ENCODE results near the gene G3BP1.
"Not testable (repeated sequence)": the region's sequence is repeated elsewhere in the genome, so short reads cannot be mapped to it uniquely, and the experiment has no call there.

G3BP1 gene

DNA sequence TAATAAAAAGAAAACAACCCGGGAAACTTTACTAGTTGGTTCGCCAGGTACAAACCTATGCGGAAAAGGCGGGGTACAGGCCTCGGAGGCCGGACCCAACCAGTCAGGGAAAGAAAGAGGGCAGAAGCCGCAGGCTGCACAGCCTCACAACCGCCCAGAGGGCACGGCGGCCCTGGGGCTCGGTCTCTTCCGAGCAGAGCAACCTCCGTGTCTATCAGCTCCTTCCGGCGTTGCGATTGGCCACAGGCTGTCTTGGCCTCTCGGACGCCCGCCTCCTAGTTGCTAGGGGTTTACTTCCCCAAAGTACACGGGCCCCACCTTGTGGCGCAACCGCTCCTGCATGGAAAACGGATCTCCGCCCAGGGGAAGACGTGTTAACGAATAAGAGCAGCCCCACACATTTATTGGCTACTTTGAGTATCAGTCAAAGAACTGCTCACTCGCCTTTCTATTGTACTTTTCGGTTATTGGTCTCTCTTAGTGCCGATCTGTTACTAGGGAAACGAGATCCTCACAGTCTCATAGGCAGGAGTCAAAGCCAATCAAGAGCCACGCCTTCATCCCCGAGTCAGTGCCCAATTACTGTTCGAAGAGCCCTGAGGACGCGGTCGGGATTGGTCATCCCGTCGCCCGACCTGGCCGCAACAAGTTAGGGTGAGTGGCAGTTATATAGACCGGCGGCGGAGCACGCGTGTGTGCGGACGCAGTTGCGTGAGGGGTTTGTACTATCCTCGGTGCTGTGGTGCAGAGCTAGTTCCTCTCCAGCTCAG, at the start of gene G3BP1:
Gene G3BP1 (plus strand): TSS at position 696 of the 770 bp plus-strand sequence. CDS start 14,667 bp downstream, outside the sequence.
- H3K27ac ChIP-seq: peak within 1 kb of the TSS; percentile 81 to 100 (median 98)
- H3K4me3 ChIP-seq: peak within 1 kb of the TSS; percentile 67 to 94 (median 82)

DNA sequence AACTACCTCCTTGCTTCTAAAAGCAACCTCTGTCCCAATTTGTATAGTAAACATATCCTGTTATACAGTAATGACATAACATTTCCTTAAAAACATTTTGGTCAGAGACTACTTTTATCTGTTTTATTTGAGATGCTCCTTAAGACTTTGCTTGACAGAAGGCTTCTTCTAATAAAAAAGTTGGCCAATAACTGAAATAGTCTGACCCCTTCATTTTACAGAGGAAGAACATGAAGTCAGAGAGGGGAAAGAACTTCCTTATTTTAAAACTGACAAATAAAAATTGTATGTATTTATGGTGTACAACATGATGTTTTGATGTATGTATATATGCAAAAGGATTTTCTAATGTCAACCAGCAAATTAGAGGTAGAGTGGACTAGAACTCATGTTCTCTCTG, 49.2 kb upstream of the G3BP1 start:
- Histone ChIP-seq H3K4me3 (no peak overlapping the region), H3K27ac (no peak overlapping the region)

DNA sequence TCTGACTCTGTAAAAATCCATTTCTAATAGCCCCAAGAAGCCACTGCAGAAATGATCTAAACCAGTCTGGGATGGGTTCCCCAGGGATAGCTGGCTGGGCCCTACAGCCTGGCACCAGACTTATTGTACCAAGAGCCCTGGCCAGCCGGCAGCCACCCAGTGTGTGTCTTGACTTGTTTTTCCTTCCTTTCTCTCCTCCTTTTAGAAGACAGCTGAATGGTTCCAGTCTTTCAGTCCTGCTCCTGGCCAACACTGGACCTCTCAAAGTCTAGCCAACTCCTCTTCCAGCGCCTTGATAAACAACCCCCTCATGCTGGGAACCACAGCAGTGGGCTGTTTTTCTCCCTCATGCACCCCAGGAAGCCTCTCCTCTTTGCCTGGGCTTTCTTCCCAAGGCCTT, 47.4 kb upstream of the G3BP1 start:
- H3K27ac ChIP-seq: no peak overlapping the region
- no peak overlapping the region for H3K4me3 ChIP-seq

- not testable (repeated sequence) for H3K27ac ChIP-seq, H3K4me3 ChIP-seq
These were observed 42.2 kb upstream of the G3BP1 start for GRCh38 chr5:151729597-151729996.

- no peak overlapping the region for H3K27ac ChIP-seq
- no peak overlapping the region for H3K4me3 ChIP-seq
These were observed 41.4 kb upstream of the G3BP1 start for GRCh38 chr5:151730381-151730780.

GRCh38 chr5:151733358-151734063, 38.2 kb upstream of the G3BP1 start:
- no peak overlapping the region for H3K4me3 ChIP-seq
- no peak overlapping the region for H3K27ac ChIP-seq

DNA sequence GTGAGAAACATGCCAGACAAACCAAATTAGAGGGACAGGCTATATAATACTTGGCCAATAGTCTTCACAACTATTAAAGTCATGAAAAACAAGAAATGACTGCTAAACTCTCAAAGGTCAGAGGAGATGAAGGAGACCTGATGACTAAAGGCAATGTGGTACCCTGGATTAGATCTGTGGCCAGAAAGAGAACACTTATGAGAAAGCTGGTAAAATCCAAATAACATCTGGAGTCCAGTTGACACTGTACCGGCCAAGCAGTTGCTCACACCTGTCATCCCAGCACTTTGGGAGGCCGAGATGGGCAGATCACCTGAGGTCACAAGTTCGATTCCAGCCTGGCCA, 37.7 kb upstream of the G3BP1 start:
- Histone ChIP-seq H3K27ac (no peak overlapping the region), H3K4me3 (no peak overlapping the region)

DNA sequence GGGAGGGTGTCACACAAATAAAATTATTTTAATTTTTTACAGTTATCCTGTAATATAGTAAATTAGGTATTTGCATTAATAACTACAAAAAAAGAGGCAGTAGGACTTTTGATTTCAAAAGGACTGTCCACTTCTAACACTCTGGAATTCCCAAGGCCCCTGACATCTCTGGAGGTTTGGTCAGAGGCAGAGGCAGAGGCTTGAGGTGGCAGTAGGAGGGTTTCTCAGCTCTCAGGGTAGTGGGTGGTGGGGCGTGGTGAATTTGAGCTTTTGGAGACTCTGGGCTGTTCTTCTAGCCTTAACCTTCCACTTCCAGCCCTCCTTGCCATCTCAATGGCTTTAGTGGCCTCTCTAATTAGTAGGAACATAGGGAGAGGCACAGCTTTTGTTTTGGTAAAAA, 36.1 kb upstream of the G3BP1 start:
- no peak overlapping the region for H3K4me3 ChIP-seq
- no peak overlapping the region for H3K27ac ChIP-seq

DNA sequence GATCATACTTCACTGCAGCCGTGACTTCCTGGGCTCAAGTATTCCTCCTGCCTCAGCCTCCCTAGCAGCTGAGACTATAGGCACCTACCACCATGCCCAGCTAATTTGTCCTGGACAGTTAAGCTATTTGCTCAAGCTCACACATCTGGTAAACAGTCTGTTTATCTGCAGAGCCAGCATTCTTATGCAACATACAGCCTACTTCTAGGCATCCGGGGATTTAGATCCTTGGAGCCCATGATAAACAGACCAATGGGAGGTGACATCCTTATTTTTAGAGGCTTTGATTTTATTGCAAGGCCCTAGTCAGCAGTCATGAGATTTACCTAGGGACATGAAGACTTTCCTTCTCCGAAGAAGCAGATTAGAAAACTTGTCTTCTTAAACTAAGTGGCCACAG, 34.3 kb upstream of the G3BP1 start:
- no peak overlapping the region for H3K4me3 ChIP-seq

GRCh38 chr5:151738125-151738848, 33.5 kb upstream of the G3BP1 start:
- Histone ChIP-seq H3K4me3 (no peak overlapping the region), H3K27ac (peak overlapping the region in 5 of 21 experiments; percentile 15 to 93 (median 43))

More for the DNA sequence above, 34.3 kb upstream of the G3BP1 start:
- H3K27ac ChIP-seq: no peak overlapping the region

GRCh38 chr5:151739395-151739794, 32.4 kb upstream of the G3BP1 start:
- H3K4me3 ChIP-seq: no peak overlapping the region
- H3K27ac ChIP-seq: peak overlapping the region in 18 of 21 experiments; percentile 12 to 93 (median 70)

GRCh38 chr5:151739939-151740335, 31.8 kb upstream of the G3BP1 start:
- peak overlapping the region in 18 of 21 experiments; percentile 20 to 93 (median 72) for H3K27ac ChIP-seq
- no peak overlapping the region for H3K4me3 ChIP-seq

DNA sequence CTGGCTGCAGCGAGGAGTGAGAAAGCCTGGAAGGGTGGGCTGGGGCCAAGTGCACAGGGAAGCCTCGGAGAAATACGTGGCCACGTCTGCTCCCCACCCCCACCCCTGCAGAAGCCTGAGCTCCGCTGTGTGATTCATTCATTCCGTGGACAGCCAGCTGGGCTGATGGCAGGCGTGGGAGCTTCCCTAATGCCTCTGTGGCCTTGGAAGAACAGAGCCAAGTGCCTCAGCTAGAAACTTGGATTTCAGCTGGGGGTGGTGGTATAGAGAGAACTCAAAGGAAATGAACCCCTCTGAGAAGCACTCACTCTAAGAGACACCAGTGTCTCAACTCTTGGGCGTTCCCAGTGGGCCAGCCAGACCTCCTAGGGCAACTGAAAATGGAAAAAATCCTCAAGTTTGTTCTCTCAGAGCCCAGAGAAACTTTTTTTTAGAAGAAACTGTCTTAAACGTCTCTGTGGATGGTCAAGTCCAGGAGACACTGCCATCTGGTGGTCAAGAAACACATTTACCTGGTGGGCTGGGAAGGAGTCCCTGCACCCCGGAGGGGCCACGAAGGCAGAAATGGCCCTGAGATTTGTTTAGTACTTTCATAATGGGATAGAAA, 31.3 kb upstream of the G3BP1 start:
- Histone ChIP-seq H3K4me3 (no peak overlapping the region), H3K27ac (peak overlapping the region in 20 of 21 experiments; percentile 18 to 93 (median 71))

- Histone ChIP-seq H3K27ac (peak overlapping the region in 19 of 21 experiments; percentile 18 to 93 (median 72)), H3K4me3 (no peak overlapping the region)
These were observed 30.8 kb upstream of the G3BP1 start for GRCh38 chr5:151740958-151741373.

GRCh38 chr5:151741678-151742423, 29.9 kb upstream of the G3BP1 start:
- no peak overlapping the region for H3K4me3 ChIP-seq
- H3K27ac ChIP-seq: peak overlapping the region in 15 of 21 experiments; percentile 10 to 93 (median 75)

DNA sequence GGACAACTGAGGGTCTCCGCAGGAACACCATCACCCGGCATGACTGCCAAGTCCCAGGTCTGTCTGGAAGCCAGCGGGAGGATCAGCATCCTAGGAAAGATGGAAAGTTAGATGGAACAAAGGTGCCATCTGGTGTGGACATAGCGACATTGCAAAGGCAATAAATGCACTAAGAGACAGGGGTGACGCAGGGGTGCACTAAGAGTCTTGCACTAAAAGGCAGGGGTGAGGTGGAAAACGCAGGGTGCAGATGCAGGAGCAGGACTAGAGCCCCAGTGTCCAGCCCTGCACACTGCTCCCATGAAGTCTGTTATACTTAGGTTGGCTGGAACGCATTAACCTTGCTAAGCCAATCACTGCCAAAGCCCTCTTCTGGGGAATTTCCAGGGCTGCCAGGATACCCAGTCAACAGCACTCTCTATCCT, 28.9 kb upstream of the G3BP1 start:
- no peak overlapping the region for H3K4me3 ChIP-seq
- H3K27ac ChIP-seq: peak overlapping the region in 1 of 21 experiments; percentile 44

DNA sequence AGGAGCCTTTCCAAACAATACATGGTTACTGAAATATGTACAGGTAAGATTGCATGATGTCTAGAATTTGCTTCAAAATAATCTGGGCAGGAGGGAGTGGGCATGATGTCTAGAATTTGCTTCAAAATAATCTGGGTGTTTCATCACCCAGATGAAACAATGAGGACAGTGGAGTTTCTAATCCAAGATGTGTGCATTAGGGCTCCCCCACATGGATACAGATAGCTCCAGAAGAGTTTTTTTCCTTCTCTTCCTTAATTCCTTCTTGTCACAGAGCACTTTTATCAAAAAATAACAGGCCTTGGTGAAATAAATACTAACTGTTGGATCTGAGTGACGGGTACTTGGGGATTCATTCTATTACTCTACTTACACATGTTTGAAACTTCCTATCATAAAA, 28.2 kb upstream of the G3BP1 start:
- Histone ChIP-seq H3K4me3 (no peak overlapping the region), H3K27ac (peak overlapping the region in 2 of 21 experiments; percentile 31 to 44)

- H3K27ac ChIP-seq: peak overlapping the region in 20 of 21 experiments; percentile 31 to 83 (median 70)
- no peak overlapping the region for H3K4me3 ChIP-seq
These were observed 26.6 kb upstream of the G3BP1 start for GRCh38 chr5:151745071-151745705.

DNA sequence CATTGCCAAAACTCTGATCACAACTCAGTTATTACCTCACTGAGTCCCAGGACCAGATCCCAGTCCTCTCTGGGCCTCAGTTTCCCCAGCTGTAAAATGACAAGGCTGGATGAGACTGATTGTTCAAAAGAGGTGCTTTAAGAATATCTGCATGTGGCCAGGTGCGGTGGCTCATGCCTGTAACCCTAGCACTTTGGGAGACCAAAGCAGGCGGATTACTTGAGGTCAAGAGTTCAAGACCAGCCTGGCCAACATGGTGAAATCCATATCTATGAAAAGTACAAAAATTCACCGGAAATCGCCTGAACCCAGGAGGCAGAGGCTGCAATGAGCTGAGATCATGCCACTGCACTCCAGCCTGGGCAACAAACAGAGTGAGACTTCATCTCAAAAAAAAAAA, 21.6 kb upstream of the G3BP1 start:
- no peak overlapping the region for H3K4me3 ChIP-seq
- peak overlapping the region in 15 of 21 experiments; percentile 10 to 73 (median 39) for H3K27ac ChIP-seq

Measured in skin epidermis (tissue), 12 donors.